Measurements from ENCODE around the gene CLINT1.
"Not testable (repeated sequence)": the region's sequence is repeated elsewhere in the genome, so short reads cannot be mapped to it uniquely, and the experiment has no call there.

CLINT1 gene

GRCh38 chr5:157858527-157859226 is at the start of gene CLINT1:
Gene CLINT1 (minus strand): TSS chr5:157859145. CDS start chr5:157858970, 175 bp downstream.
- DNase-seq: peak; percentile 78

- no peak for DNase-seq
These were observed 49.5 kb upstream of the CLINT1 start for GRCh38 chr5:157908459-157908858.

GRCh38 chr5:157907479-157907878 is 48.5 kb upstream of the CLINT1 start:
- no peak for DNase-seq

- DNase-seq: no peak
These were observed 44.1 kb upstream of the CLINT1 start for GRCh38 chr5:157903117-157903450.

- no peak for DNase-seq
These were observed 43.6 kb upstream of the CLINT1 start for GRCh38 chr5:157902449-157903116.

- DNase-seq: no peak
These were observed 41.7 kb upstream of the CLINT1 start for GRCh38 chr5:157900644-157901043.

GRCh38 chr5:157893611-157894010 is 34.7 kb upstream of the CLINT1 start:
- DNase-seq: no peak

- no peak for DNase-seq
These were observed 34.0 kb upstream of the CLINT1 start for GRCh38 chr5:157892974-157893373.

- no peak for DNase-seq
These were observed 32.1 kb upstream of the CLINT1 start for GRCh38 chr5:157890836-157891597.

- no peak for DNase-seq
These were observed 30.0 kb upstream of the CLINT1 start for GRCh38 chr5:157888814-157889532.

- no peak for DNase-seq
These were observed 27.9 kb upstream of the CLINT1 start for GRCh38 chr5:157886796-157887380.

- not testable (repeated sequence) for DNase-seq
These were observed 26.1 kb upstream of the CLINT1 start for GRCh38 chr5:157885051-157885450.

GRCh38 chr5:157881498-157881897 is 22.6 kb upstream of the CLINT1 start:
- not testable (repeated sequence) for DNase-seq

GRCh38 chr5:157877821-157878220 is 18.9 kb upstream of the CLINT1 start:
- DNase-seq: no peak

GRCh38 chr5:157874861-157875260 is 15.9 kb upstream of the CLINT1 start:
- DNase-seq: no peak

- no peak for DNase-seq
These were observed 12.2 kb upstream of the CLINT1 start for GRCh38 chr5:157870837-157871834.

GRCh38 chr5:157867751-157868387 is 8.9 kb upstream of the CLINT1 start:
- DNase-seq: no peak

- DNase-seq: no peak
These were observed 7.6 kb upstream of the CLINT1 start for GRCh38 chr5:157866536-157866935.

GRCh38 chr5:157865781-157866180 is 6.8 kb upstream of the CLINT1 start:
- DNase-seq: no peak

- DNase-seq: no peak
These were observed 5.1 kb upstream of the CLINT1 start for GRCh38 chr5:157864067-157864466.
